Astrocyte of the cerebellum (primary cell): Measurements from ENCODE around the gene TENT4B.

ENCODE experiments used
- DNase-seq: peaks from one replicate; pipeline ENCODE4 v3.0.0-alpha.2; 2011; ENCODE audit warnings: low read depth
- H3K4me3 ChIP-seq: 2 replicates; pipeline ENCODE4 v1.5.1; 2011; ENCODE audit warnings: mild to moderate bottlenecking, low read depth, low read length, moderate library complexity
- CTCF ChIP-seq: IDR thresholded peaks from 2 replicates; pipeline ENCODE4 v1.5.1; 2012; ENCODE audit warnings: low read length, low read depth, moderate library complexity, mild to moderate bottlenecking; ENCODE audit errors: missing control alignments
- in situ Hi-C: cut with HindIII; loops from 2 replicates; pipeline ENCODE4 v1.10.0; 2017; ENCODE audit warnings: low sequenced_read_pairs

TENT4B gene

DNA sequence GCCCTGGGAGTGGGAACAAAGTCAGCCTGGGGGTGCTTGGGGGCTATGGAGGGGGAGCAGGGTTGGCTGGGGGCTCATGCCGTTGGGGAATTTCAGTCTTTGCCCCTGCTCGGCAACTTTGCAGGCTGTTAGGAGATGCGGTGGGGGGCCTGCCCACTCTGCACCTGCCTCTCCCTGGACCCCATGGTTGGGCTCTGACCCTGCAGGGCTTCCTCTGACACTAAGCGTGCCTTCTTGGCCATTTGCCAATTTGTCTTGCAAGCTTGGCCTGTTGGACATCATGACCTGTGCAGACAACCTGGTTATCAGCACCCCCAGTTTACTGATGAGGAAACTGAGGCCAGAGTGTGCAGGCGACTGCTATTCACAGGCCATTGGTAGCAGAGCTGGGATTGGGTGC lies 127.8 kb downstream of the TENT4B start:
- H3K4me3 ChIP-seq = no peak overlapping the region
- no peak for DNase-seq
- TF ChIP-seq CTCF = no peak
- in situ Hi-C loops = no loop called here
